ENCODE measurements around the gene ROM1. TPM values are rescaled to one million over a fixed set of nuclear protein-coding genes. Genes with fewer than 3 reads are reported as not detected.
A peak's percentile ranks its signal among the peaks of the same experiment; 100 is the strongest.

ROM1 gene
- polyA plus RNA-seq, 3 donors: 0.51 to 1.4 (median 0.75) TPM

- Histone ChIP-seq H4K20me1 (ENCODE audit: insufficient read depth, low read length) (peaks cover 22% of the 10 kb centered on the region), H3K36me3 (replicated peaks in 1 of 2; ENCODE audit: control insufficient read depth in 1 of 2, insufficient read depth in 2 of 2, low read length in 2 of 2) (peaks cover 44 to 61% of the 10 kb centered on the region in 2 donors), H3K4me1 (ENCODE audit: control insufficient read depth in 1 of 2, insufficient read depth in 2 of 2, low read length in 2 of 2) (peaks cover 22 to 29% of the 10 kb centered on the region in 2 donors), H3K9me3 (replicated peaks in 1 of 2; ENCODE audit: control insufficient read depth in 1 of 2, insufficient read depth in 1 of 2, low read length in 2 of 2) (no peaks in the 10 kb centered on the region), H3K4me3 (replicated peaks in 1 of 3; ENCODE audit: low read depth in 2 of 3, low read length in 3 of 3) (no peak overlapping the region), H3K79me2 (ENCODE audit: insufficient read depth, low read length) (peaks cover 49% of the 10 kb centered on the region), H3K27me3 (ENCODE audit: control insufficient read depth in 2 of 2, insufficient read depth in 2 of 2, low read length in 2 of 2) (no peaks in the 10 kb centered on the region), H3K27ac (ENCODE audit: low read depth in 1 of 2, low read length in 2 of 2) (no peak overlapping the region), H3K4me2 (replicated peaks; ENCODE audit: extremely low read depth, low read length, poor library complexity, severe bottlenecking) (no peak overlapping the region), H2AFZ (ENCODE audit: insufficient read depth, low read depth, low read length, poor library complexity, severe bottlenecking) (no peak overlapping the region), H3K9ac (ENCODE audit: insufficient read depth, low read length, poor library complexity, severe bottlenecking) (no peak overlapping the region)
- no peak for DNase-seq
- 97% methylated on average over 12 of the region's 14 CpGs for WGBS (ENCODE audit: insufficient coverage)
- H3K4me3 Mint-ChIP-seq: no peak overlapping the region
- peaks cover 0 to 2% (median 0%) of the 10 kb centered on the region in 3 donors for H3K27me3 Mint-ChIP-seq (ENCODE audit: low read depth in 3 of 3)
- peaks cover 0 to 2% (median 0%) of the 10 kb centered on the region in 7 donors for H3K9me3 Mint-ChIP-seq
- peak overlapping the region in 2 of 7 donors; percentile 13 to 21 for H3K27ac Mint-ChIP-seq
- intact Hi-C loops (cut with micrococcal nuclease): loop anchor here (2.0 kb wide), 1 partner anchor 15 kb away; the partner anchor contains the start of gene TUT1 (in 2 of the 2)
- H3K36me3 Mint-ChIP-seq: peaks cover 42 to 61% of the 10 kb centered on the region in 2 donors
- TF ChIP-seq CTCF (IDR thresholded peaks at IDR 0.05): no peak
- H3K4me1 Mint-ChIP-seq: peaks cover 41% of the 10 kb centered on the region
Observed at GRCh38 chr11:62575837-62576236, 37.2 kb upstream of the ROM1 start.

- no peaks in the 10 kb centered on the region for H3K27me3 Mint-ChIP-seq (ENCODE audit: low read depth in 3 of 3)
- no peak for TF ChIP-seq CTCF (IDR thresholded peaks at IDR 0.05)
- Histone ChIP-seq H2AFZ (ENCODE audit: insufficient read depth, low read depth, low read length, poor library complexity, severe bottlenecking) (no peak overlapping the region), H3K27ac (ENCODE audit: low read depth in 1 of 2, low read length in 2 of 2) (no peak overlapping the region), H3K27me3 (ENCODE audit: control insufficient read depth in 2 of 2, insufficient read depth in 2 of 2, low read length in 2 of 2) (no peaks in the 10 kb centered on the region), H3K79me2 (ENCODE audit: insufficient read depth, low read length) (peaks cover 36% of the 10 kb centered on the region), H3K9me3 (replicated peaks in 1 of 2; ENCODE audit: control insufficient read depth in 1 of 2, insufficient read depth in 1 of 2, low read length in 2 of 2) (no peaks in the 10 kb centered on the region), H4K20me1 (ENCODE audit: insufficient read depth, low read length) (peaks cover 9% of the 10 kb centered on the region), H3K4me3 (replicated peaks in 1 of 3; ENCODE audit: low read depth in 2 of 3, low read length in 3 of 3) (no peak overlapping the region), H3K4me1 (ENCODE audit: control insufficient read depth in 1 of 2, insufficient read depth in 2 of 2, low read length in 2 of 2) (peaks cover 22 to 27% of the 10 kb centered on the region in 2 donors), H3K9ac (ENCODE audit: insufficient read depth, low read length, poor library complexity, severe bottlenecking) (no peak overlapping the region), H3K36me3 (replicated peaks in 1 of 2; ENCODE audit: control insufficient read depth in 1 of 2, insufficient read depth in 2 of 2, low read length in 2 of 2) (peaks cover 41 to 61% of the 10 kb centered on the region in 2 donors), H3K4me2 (replicated peaks; ENCODE audit: extremely low read depth, low read length, poor library complexity, severe bottlenecking) (no peak overlapping the region)
- peak overlapping the region in 2 of 7 donors; percentile 66 to 69 for H3K27ac Mint-ChIP-seq
- H3K4me1 Mint-ChIP-seq: peaks cover 29% of the 10 kb centered on the region
- WGBS (ENCODE audit: insufficient coverage): 95% methylated on average over 9 of the region's 12 CpGs
- intact Hi-C loops (cut with micrococcal nuclease): no loop called here
- no peak overlapping the region for H3K4me3 Mint-ChIP-seq
- DNase-seq: no peak
- H3K36me3 Mint-ChIP-seq: peaks cover 39 to 61% of the 10 kb centered on the region in 2 donors
- peaks cover 0 to 2% (median 0%) of the 10 kb centered on the region in 7 donors for H3K9me3 Mint-ChIP-seq
Observed at GRCh38 chr11:62577046-62577714, 35.9 kb upstream of the ROM1 start.

Measured in CD14-positive monocyte (primary cell).